ENCODE results near the gene DKC1.
A peak's percentile ranks its signal among the peaks of the same experiment; 100 is the strongest.
"Not testable (repeated sequence)": the region's sequence is repeated elsewhere in the genome, so short reads cannot be mapped to it uniquely, and the experiment has no call there.

Gene DKC1

DNA sequence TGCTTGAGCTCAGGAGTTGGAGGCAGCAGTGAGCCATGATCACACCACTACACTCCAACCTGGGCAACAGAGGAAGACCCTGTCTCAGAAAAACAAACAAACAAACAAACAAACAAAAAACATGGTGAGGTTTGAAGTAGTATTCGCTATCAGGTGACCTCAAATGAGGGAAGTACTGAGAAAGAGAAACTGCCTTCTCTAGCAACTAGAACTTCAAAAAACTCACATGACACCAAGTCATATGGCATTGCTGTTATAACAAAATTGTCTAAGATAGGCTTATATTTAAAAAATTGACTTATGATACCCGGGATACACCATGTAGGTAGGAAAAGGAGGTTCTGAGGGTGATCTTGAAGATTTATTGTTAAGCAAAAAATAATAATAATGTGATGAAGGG is 32.4 kb downstream of the DKC1 start:
- DNase-seq: no peak

DNA sequence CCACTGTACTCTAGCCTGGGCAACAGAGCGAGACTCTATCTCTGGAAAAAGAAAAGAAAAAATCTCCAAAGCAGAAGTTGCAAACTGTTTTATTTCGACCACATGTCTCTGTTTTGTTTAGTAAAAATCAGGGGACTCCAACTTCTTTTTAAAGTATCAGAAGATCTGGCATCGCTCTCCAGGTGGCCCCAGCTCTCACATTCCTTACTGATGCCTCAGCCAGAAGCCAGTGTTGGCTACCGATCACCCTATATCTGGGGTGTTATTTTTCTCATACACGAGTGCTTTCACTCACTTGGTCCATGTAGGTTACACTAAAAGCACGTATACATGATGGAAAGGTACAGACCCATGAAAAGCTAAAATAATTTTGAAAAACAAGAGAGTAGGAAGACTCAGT is 34.3 kb downstream of the DKC1 start:
- DNase-seq: no peak

DNA sequence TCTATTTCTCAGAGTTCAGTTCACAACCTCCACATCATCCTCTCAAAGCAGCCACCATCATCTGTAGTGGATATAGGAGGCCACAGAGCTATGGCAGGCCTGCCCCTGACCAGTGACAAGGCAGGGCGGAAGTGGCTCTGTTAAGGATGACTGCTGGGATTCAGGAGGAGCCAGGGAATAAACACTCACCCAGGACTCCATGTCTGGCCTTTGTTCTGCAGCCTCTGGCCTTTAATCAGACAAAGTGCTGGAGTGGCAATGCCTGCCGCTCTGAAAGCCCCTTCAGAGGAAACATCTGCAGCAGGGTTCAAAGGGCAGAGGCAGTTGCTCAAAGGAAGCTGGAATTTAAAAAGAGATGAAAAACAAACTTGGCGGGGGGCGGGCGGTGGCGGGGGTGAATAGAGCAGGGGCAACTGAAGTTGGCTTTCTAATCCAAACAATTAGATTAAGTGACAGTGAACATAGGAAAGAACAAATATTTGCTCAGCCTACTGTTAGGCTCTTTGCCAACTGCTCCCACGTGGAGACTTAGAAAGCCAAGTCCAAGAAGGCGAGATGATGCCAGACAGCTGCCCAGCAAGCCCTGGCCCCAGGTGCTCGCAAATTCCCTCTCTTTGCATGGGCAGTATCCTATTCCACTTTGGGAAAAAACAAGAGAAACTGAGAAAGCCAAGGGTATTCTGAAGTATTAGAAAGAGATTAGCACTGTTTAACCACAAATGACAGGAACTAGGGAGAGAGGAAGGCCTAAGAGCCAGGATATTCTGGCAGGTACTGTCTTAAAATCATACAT is 37.1 kb downstream of the DKC1 start:
- no peak for DNase-seq

DNA sequence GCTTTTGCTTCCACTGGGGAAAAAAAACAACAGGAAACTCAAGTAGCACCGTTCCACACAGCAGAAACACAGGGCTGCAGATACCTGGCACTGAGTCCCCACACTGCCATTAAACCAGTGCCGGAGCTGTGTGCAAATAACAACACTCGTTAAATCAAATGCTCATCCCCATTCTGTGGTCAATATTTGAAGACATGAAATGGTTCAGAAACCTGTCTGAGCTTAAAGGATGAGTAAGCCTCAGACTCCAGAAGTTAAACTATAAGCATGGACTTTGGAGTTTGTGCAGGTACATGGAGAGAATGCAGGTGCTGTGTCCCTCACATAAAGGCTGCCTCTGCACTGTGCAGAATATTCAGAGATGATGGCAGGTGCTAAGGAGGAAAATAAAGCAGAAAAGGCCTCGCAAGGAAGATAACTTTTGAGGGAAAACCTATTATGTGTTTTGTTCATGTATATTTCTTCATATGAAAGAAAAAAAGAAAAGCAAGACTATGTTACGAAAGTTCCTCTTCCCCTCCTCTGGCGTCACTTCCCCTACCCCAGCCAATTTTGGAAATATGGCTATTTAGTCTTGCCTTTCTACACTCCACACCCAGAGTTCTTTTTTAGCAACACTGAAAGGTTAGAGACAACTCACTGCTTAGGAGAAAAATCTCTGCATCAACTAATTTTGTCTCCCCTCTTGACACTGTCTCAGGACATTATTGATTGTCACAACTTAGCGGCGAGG is 38.0 kb downstream of the DKC1 start:
- DNase-seq: no peak

DNA sequence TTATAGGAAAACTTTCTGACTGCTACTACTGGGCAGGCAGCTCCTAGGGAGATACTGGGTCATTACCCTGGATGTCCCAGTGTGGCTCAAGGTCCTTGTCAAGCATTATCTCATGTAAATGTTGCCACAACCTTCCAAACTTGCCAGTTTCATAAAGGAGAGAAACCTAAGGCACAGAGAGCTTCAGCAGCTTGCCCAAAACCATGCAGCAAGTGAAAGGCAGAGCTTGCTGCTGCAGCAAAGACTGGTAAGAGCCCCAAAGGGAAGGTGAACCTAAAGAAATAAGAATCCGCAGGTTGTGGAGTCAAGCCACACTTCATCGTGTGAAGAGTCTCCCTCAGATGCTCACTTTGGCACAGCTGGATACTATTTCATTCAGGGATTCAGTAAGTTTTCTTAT is 40.3 kb downstream of the DKC1 start:
- DNase-seq: no peak

DNA sequence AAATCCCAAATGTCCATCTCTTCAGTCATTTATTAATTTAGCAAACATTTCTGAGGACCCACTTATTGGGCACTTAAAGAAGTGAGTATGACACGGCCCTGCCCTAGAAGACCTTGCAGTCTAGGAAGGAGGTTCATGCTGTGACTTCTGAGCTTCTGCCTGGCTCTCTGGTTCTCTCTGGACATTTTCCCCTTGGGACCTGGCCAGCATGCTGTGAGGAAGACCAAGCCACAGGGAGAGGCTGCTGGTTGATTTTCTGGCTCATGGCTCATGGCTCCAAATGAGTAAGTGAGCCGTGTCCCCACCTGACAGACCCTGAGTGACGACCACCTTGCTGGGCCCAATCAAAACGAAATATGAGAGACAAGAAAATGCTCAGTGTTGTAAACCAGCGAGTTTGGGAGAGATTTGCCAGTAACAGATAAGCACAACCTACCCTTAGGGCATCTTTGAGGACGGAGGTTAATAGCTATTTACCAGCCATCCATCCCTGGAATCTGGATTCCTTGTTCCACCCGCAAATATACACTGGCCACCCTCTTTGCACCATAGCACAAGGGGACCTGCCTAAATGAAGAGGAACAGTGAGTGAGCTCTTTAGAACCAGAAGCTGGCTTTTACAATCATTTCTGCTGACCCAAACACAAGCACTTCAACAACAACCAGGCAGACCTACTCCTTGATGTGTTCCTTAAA is 41.7 kb downstream of the DKC1 start:
- DNase-seq: no peak

DNA sequence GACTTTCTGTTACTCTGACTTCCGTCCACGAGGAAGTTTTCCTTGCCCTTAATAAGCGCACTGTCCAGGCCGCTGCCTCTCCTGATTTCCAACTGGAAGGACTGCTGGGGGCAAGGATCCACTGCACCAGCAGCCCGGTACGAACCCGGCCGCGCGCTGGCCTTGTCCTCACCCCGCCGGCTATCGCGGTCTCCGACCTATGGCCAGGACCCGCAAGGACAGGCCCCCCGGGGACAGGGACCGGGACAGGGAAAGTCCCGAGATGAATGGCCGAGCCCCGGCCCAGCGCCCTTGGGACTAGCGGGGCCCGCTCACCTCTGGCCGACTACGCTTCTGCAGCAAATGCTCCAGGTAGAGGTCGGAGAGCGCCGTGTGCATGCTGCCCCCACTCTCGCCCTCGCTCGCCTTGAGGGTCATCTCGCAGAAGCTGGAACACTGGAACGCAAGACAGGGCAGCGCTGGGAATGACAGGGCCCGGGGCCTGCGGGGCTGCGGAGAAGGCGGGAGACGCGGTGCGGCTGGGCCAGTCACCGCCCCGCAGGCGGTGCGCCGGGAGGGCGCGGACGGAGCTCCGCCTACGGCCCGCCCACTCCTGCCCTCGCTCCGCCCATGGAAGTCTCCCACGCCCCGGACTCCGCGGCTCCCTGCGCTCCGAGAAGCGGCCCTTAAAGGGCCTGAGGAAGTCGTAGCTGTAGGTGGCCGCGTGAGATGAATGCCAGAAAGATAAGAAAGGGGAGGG is 42.5 kb downstream of the DKC1 start, which contains the start of gene MPP1:
TSS of gene MPP1 (minus strand) at position 529 of the 739 bp plus-strand sequence. CDS start at position 417, 112 bp downstream.
- DNase-seq: peak; percentile 35

DNA sequence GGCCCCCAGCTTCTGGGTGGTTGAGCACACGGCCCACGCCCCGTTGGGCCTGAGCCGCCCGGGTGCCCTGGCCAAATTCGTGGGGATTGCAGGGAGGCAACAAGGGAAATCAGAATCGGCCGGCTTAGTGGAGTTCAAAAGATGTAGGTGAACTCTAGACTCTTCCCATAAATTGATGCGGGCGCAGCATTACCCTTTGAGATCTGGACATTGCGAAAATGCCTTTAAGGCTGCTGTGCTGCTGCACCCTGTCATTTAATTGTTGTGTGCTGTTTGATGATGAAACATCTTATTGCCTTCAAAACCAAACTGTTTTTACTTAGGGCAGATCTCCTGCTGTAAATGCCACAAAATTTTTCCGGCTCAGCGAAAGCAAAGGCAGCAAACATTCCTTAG is 43.0 kb downstream of the DKC1 start:
- DNase-seq: no peak

DNA sequence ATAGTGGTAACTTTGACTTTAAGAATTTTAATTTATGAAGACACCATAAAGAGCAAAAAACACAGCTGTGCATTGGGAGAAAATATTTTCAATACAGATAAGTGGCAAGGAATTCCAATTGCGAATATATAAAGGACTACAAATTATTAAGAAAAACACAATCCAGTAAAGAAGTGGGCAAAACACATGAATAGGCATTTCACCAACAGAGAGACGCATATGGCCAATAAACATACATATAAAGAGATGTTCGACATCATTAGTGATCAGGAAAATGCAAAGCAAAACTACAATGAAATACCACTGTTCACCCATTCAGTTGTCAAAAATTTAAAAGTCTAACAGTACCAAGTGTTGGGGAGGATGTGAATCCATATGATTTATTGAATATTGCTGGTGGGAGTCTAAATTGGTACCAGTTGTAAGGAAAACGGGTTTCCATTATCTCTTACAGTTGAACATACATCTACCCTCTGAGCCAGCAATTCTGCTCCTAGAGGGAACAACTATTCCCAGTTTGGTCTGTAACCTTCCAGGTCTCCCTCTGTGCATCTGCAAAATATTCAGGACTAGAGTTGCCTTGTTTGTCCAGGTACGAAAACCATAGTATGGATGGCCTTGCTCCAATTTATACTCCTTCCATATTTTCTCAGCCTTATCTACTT is 44.3 kb downstream of the DKC1 start:
- DNase-seq: no peak

DNA sequence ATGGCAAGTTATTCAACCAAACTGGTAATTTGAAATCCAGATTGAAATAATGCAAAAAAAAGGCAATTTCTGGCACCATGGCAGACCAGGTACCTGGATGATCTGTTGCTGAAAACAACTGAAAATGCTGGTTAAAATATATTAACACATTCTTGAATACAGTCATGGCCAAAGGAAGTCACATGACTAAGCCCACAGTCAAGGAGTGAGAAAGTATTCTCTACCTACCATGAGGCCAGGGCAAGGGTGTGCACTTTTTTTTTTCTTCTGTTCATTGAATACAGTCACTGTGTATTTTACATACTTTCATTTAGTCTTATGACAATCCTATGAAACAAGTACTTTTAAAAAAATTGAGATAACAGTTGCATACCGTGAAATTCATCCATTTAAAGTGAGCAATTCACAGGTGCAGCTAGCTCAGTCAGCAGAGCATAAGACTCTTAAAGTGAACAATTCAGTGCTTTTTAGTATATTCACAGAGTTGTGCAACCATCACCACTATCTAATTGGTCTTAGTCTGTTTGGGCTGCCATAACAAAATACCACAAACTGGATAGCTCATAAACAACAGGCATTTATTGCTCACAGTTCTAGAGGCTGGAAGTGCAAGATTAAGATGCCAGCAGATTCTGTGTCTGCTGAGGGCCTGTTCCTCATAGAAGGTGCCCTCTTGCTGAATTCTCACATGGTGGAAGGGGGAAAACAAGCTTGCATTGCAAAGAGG is 47.4 kb downstream of the DKC1 start:
- no peak for DNase-seq

DNA sequence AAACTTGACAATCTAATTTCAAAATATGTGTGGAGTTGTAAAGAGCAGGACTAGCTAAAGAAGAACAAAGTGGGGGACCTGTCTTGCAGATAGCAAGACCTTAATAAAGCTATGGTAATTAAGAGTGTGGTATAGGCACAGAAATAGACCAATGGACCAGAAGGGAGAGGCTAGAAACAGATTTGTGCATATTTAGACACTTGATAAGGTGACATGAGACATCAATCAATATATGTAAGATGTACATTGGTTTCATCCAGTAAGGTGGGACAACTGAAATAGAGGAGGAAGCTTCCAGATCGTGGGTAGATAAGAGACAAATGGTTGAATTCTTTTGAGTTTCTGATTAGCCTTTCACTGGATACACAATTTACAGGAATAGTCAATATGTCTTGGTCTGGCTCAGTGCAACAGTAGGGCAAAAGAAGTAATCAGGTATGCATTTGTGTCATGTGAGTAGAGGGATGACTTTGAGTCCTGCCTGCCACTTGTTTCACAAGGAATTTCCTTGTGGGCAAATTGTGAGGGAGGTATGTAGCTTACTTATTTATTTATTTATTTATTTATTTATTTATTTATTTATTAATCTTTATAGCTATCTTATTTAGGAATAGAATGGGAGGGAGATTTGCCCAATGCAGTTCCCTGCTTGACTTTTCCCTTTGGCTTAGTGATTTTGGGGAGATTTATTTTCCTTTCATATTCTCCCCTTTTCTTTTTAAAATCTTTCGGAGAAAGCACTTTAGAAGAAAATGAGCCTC is 49.9 kb downstream of the DKC1 start:
- DNase-seq: no peak

DNA sequence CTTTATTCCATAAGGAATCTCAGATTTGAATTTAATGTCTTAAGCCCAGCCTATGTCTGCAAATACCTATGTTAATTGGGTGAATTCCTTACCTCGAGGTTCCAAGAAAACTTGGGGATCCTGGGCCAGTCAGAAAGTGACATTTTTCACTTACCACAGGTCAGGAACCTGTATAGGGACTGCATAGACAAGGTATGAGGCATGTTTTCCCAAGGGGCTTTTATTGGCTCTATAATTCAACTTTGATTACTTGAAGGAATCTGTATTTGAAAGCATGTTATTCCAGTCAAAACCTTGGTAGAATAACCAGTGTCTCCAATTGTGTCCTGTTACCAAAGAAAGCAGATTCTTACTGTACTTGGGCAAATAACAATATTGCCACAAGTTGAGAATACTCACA is 51.1 kb downstream of the DKC1 start:
- no peak for DNase-seq

DNA sequence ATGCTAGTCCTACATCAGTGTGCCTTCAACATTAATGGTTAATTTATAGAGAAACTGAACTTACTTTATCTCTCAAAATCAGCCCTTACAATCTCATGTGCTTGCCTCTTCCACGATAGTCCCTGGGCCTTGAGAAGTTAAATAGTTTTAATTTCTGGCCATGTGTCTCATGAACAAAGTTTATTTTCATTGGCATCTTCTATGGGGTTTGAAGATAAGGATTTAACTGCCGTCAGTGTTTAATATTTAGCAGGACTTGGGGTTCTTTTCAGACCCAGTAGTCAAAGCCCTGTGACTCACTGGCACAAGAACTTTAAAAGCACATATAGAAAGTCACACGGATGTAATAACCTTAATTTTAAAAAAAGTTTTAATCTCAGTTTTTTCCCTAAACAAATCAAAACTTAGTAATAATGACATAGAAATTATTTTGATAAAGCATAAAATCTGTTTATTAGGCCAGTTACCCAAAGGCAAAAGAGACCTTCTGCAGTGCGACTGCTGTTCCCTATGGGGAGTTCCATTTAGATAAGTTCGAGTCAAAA is 52.7 kb downstream of the DKC1 start:
- DNase-seq: no peak

DNA sequence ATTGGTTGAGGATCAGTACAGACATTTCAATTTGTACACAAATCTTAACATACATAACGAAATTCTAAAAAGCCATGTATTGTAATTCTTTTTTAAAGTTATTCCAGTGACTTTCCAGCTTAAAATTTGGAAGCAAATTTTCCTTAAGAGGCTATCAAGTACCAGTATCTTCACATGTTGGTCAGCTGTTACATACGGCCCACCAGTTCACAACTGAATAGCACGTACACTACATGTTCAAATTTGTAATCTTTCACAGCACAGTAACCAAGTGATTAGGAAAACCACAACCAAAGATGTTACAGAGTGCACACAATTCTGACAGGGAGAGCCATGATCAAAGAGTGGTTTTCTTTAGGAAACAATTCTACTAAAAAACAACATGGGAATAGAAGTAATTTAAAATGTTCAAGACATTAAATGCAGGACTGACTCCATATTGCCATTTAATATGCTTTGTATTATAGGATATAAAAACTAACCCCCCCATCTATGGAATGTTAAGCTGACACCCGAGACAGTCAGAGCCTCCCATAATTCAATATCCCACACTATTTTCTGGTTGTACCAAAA is 53.7 kb downstream of the DKC1 start:
- not testable (repeated sequence) for DNase-seq

DNA sequence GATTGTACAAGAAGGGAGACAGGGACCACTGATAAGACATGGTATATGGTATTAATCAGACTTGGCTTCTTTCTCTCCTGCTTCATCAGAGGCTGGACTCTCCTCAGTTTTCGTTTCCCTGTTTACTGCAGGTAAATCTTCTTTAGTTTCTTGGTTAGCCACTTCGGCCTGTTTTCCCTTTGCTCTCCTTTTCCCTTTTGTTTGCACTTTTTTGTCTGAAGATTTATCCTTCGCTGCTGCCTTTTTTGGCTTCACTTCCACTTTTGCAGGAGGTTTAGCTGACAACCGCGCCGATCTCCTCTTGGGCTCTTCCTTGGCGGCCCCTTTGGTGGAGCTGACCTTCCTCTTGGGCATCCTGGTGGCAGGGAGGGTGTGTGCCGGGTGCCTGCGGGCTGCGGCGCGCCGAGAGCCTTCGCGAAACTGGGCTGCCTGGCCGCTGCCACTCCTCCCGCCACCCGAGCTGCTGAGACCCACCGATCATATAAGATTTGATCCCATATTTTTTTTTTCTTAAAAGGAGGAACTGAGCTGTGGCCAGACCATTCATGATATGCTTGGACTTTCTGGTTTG is 54.5 kb downstream of the DKC1 start:
- DNase-seq: not testable (repeated sequence)

DNA sequence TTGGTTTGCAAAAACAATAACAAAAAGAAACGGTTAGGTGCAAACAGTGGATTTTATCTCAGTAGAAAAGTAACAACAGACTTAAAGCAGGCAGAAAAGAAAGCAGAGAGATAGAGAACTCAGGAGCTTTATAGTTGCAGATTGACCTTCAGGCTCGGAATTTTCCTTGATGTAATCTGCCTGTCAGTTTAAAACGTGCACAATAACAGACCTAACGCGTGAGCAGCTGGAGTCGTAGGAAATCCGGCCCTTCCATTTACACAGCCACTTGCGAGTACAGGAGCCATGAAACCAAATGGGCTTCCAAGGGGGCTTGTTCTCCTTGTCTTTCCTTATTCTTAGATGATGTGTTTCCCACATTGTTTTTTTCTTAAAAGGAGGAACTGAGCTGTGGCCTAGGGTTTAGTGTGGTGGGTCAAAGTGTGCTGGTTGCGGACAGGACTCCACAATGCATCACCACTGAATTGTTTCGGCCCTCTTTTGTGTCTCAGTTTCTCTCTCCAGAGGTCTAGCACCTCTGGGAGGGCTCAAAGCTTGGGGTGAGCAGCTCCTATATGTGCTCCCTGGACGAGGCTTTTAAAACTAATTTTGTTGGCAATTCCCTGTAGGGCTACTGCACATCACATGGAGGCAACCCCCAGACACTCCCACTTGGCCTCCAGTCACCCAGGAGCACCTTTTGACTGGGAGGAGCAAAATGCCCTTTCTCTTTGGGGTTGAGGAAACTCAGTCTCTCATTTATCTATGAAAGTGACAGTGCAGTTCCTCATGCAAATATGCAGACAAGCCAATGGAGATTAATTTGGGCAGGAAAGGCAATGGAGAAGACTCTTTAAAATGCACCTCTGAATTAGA is 56.5 kb downstream of the DKC1 start:
- DNase-seq: no peak

DNA sequence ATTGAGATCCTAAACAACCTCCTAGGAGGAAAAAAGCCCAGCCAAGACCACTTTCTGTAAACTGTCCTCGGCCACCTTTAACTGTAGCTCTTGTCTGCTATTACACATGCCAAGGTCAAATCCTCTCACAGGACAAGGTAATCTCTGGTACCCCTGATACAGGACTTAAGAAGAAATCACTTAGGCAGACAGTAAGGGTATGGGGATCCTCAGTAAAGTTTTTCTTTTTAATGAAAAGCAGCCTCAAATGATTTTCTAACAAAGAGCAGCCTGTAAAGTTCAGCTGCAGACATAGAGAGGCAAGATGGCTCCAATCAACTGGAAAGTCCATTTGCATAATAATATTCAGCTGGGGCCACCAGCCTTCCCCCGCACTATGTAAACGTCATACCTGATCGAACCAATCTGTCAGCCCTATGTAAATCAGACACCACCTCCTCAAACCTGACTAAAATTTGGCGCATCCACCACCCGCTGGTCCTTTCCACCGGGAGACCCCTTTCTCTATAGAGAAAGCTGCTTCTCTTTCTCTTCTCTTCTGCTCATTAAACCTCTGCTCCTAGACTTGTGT is 57.2 kb downstream of the DKC1 start:
- DNase-seq: no peak

DNA sequence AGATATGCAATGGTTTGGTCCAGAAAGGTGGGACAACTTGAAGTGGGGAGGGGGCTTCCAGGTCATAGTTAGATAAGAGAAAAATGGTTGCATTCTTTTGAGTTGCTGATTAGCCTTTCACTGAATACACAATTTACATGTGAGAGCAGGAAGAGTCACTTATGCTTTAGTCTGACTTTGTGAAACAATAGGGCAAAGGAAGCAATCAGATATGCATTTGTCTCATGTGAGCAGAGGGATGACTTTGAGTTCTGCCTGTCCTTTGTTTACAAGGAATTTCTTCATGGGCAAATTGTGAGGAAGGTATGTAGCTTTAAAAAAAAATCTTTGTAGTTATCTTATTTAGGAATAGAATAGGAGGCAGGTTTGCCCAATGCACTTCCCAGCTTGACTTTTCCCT is 58.9 kb downstream of the DKC1 start:
- DNase-seq: no peak

DNA sequence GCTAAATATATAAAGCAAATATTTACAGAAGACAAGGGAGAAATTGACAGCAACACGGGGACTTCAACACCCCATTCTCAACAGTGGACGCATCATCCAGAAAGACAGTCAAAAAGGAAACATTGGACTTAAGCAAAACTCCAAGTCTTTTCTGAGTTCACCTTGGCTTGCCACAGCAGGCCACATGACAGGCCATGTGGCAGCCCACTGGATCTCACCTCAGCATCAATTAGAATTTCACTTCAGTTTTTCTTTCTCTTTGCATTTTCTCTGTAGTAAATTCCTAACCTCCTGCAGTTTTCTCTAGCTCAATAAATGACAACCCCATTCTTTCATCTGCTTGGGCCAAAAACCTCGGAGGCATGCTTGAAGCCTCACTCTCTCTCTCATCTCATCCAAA is 59.4 kb downstream of the DKC1 start:
- no peak for DNase-seq

All from T1000 (cell line).